Subcutaneous preadipocyte (primary cell): ENCODE data around the gene ZFP91. TPM values are rescaled to one million over a fixed set of nuclear protein-coding genes. Genes with fewer than 3 reads are reported as not detected.

Source experiments
- total RNA-seq: library from RNA; depleted of rRNA; stranded (reverse); fragments of >200 nt; gene quantifications from 2 replicates; pipeline ENCODE4 v1.2.3, GENCODE V29; 2012

The ZFP91 gene, protein sequence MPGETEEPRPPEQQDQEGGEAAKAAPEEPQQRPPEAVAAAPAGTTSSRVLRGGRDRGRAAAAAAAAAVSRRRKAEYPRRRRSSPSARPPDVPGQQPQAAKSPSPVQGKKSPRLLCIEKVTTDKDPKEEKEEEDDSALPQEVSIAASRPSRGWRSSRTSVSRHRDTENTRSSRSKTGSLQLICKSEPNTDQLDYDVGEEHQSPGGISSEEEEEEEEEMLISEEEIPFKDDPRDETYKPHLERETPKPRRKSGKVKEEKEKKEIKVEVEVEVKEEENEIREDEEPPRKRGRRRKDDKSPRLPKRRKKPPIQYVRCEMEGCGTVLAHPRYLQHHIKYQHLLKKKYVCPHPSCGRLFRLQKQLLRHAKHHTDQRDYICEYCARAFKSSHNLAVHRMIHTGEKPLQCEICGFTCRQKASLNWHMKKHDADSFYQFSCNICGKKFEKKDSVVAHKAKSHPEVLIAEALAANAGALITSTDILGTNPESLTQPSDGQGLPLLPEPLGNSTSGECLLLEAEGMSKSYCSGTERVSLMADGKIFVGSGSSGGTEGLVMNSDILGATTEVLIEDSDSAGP
- 33.1 and 59.8 TPM in 2 replicates for total RNA-seq

DNA sequence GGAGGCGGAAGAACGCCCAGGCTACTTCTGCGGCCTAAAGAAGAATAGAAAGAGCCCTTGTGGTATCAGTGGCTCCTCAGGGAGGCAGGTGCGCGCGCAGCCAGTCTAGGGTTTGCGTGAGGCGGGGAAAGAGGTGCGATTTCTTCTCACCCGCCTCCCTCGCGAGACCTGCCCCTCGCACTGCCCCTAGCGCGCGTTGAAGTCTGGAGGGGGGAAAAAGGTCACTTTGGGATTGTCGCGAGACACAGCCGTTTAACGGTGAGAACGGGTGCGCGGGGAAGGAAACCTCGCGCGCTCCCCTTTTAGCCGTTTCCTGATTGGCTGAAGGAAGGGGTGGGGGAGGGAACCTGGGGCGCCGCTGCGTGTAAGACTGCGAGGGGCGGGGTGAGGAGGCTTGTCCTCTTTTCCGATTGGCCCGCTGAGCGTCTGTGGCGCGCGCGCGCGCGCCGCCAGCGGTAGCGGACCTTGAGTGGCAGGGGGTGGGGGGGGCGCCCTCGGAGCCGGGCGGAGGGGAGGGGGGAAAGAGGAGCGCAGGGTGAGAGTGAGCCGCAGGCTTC, at the start of gene ZFP91:
ZFP91 (plus strand) TSS at position 429 of the 557 bp plus-strand sequence. CDS start 219 bp downstream, outside the sequence.

DNA sequence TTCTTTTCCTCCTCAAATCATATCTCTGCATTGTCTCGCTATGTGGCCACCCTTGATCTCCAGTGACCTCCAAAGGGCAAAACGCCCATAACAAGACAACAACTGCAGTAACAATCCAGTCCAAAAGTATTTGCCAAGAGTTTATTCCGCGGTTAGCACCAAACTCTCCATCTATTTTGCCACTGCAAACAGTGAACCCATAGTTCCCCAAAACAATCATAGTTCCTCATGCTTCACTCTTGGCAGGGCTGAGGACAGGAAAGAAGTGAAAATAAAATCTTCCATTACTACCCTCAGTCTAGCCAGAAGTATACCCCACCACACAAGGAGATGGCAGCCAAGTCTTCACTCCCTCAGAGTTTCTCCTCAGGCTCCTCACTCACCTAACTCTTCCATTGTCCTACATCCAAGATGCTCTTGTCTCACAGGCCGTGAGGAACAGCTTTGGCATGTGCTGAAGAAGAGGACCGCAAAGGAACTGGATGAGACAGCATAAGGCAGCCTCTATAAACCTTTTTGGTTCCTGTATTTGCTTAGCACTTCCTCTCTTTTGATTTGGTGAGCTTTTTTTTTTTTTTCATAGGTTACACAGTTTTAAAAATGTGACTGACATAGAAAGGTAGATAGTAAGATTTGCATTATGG, 3.4 kb upstream of the ZFP91 start, which contains the start of gene LPXN:
LPXN (minus strand) TSS at position 480 of the 644 bp plus-strand sequence; CDS start at position 396, 84 bp downstream.

DNA sequence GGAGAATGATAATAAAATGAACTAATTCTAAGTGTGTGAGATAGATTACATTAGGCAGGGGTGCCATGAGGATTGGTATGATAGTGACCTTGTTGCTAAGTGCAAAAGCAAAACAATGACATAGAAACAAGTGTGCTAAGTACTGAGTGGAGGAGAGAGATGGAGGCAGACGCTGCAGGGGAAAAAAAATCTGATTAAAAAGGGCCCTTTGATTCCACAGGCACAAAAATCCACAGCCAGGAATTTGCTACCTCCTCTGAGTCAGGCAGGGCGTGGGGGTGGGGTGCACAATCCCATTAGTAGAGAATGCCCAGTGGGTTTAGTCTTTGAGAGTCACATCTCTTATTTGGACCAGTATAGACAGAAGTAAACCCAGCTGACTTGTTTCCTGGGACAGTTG, 43.5 kb downstream of the ZFP91 start, which contains the start of gene CNTF:
CNTF (plus strand) TSS at position 322 of the 400 bp plus-strand sequence. CDS start 88 bp downstream, outside the sequence.

Other genes starting within 250 kb of the ZFP91 start
- gene OR5B17, start 220.0 kb upstream of the ZFP91 start, total RNA-seq = not detected in 2 replicates
- not detected in 2 replicates for gene OR5B3, start 172.2 kb upstream of the ZFP91 start, total RNA-seq
- gene OR5B2, start 150.9 kb upstream of the ZFP91 start, total RNA-seq = not detected in 2 replicates
- gene OR5B12, start 136.8 kb upstream of the ZFP91 start, total RNA-seq = not detected in 2 replicates
- gene OR5B21, start 71.0 kb upstream of the ZFP91 start, total RNA-seq = not detected in 2 replicates
- 24.3 and 38.5 TPM in 2 replicates for gene LPXN, start 3.2 kb upstream of the ZFP91 start, total RNA-seq
- 1.8 and 2.9 TPM in 2 replicates for gene CNTF, start 43.6 kb downstream of the ZFP91 start, total RNA-seq
- gene GLYAT, start 152.9 kb downstream of the ZFP91 start, total RNA-seq = not detected in 2 replicates